ENCODE data around the gene MAPK11. TPM values are rescaled to one million over a fixed set of nuclear protein-coding genes. Genes with fewer than 3 reads are reported as not detected.

Gene MAPK11
- total RNA-seq, 4 donors from 2014 or later = 6.2 to 53.5 (median 13.1) TPM

- no peak for TF ChIP-seq CTCF (IDR thresholded peaks at IDR 0.05; ENCODE audit: low read depth)
These were observed 10.0 kb upstream of the MAPK11 start for GRCh38 chr22:50280022-50280707.

GRCh38 chr22:50278956-50279619, 8.9 kb upstream of the MAPK11 start:
- no peak for TF ChIP-seq CTCF (IDR thresholded peaks at IDR 0.05; ENCODE audit: low read depth)

- TF ChIP-seq CTCF (IDR thresholded peaks at IDR 0.05; ENCODE audit: low read depth) = no peak
These were observed 8.3 kb upstream of the MAPK11 start for GRCh38 chr22:50278461-50278860.

- TF ChIP-seq CTCF (IDR thresholded peaks at IDR 0.05; ENCODE audit: low read depth) = no peak
These were observed 7.6 kb upstream of the MAPK11 start for GRCh38 chr22:50277761-50278160.

- TF ChIP-seq CTCF (IDR thresholded peaks at IDR 0.05; ENCODE audit: low read depth) = no peak
These were observed 6.0 kb upstream of the MAPK11 start for GRCh38 chr22:50276143-50276542.

GRCh38 chr22:50275181-50276055, 5.2 kb upstream of the MAPK11 start:
- no peak for TF ChIP-seq CTCF (IDR thresholded peaks at IDR 0.05; ENCODE audit: low read depth)

GRCh38 chr22:50274771-50275170, 4.6 kb upstream of the MAPK11 start:
- no peak for TF ChIP-seq CTCF (IDR thresholded peaks at IDR 0.05; ENCODE audit: low read depth)
